ENCODE measurements around the gene INO80E.

The INO80E gene

GRCh38 chr16:29961127-29961478 is 34.9 kb upstream of the INO80E start:
- TF ChIP-seq CTCF (IDR thresholded peaks at IDR 0.05; ENCODE audit: low read depth, low read length): no peak
- TF ChIP-seq EZH2phosphoT487 (IDR thresholded peaks at IDR 0.05; ENCODE audit: low read depth): no peak

GRCh38 chr16:29961479-29962343 is 34.3 kb upstream of the INO80E start, which contains the start of gene TMEM219:
Gene TMEM219 (plus strand): TSS chr16:29962079. CDS start chr16:29963144, 1,065 bp downstream.
- TF ChIP-seq EZH2phosphoT487 (IDR thresholded peaks at IDR 0.05; ENCODE audit: low read depth) (no peak), CTCF (IDR thresholded peaks at IDR 0.05; ENCODE audit: low read depth, low read length) (0 out of 2 replicates have a peak, but pooled peaks have one; percentile 5)
- Histone ChIP-seq H3K36me3 (replicated peaks; ENCODE audit: low read depth, low read length) (no peaks in the 10 kb centered on the region), H3K27ac (ENCODE audit: low read length) (no peak within 1 kb of the TSS), H3K4me3 (ENCODE audit: low read length) (peak within 1 kb of the TSS; percentile 88), H3K4me2 (ENCODE audit: low read length) (peak within 1 kb of the TSS; percentile 98), H4K20me1 (ENCODE audit: insufficient read depth, low read length) (no peaks in the 10 kb centered on the region), H2AFZ (ENCODE audit: low read depth, low read length) (peak within 1 kb of the TSS; percentile 96), H3K9me3 (ENCODE audit: insufficient read depth, low read length) (no peaks in the 10 kb centered on the region), H3K79me2 (ENCODE audit: low read length) (no peaks in the 10 kb centered on the region), H3K4me1 (ENCODE audit: low read length) (peaks cover 11% of the 10 kb centered on the region), H3K9ac (ENCODE audit: low read length) (peak within 1 kb of the TSS; percentile 73), H3K27me3 (ENCODE audit: low read depth, low read length) (no peaks in the 10 kb centered on the region)

More at GRCh38 chr16:29961127-29961478, 34.9 kb upstream of the INO80E start:
- Histone ChIP-seq H3K9me3 (ENCODE audit: insufficient read depth, low read length) (no peaks in the 10 kb centered on the region), H3K27me3 (ENCODE audit: low read depth, low read length) (no peaks in the 10 kb centered on the region), H3K9ac (ENCODE audit: low read length) (peak overlapping the region; percentile 73), H3K4me3 (ENCODE audit: low read length) (peak overlapping the region; percentile 88), H3K36me3 (replicated peaks; ENCODE audit: low read depth, low read length) (no peaks in the 10 kb centered on the region), H3K4me2 (ENCODE audit: low read length) (peak overlapping the region; percentile 98), H3K79me2 (ENCODE audit: low read length) (no peaks in the 10 kb centered on the region), H2AFZ (ENCODE audit: low read depth, low read length) (peak overlapping the region; percentile 96), H3K27ac (ENCODE audit: low read length) (no peak overlapping the region), H4K20me1 (ENCODE audit: insufficient read depth, low read length) (no peaks in the 10 kb centered on the region), H3K4me1 (ENCODE audit: low read length) (peaks cover 11% of the 10 kb centered on the region)

GRCh38 chr16:29962344-29962994 is 33.6 kb upstream of the INO80E start:
- Histone ChIP-seq H3K27ac (ENCODE audit: low read length) (no peak overlapping the region), H3K9me3 (ENCODE audit: insufficient read depth, low read length) (no peaks in the 10 kb centered on the region), H3K4me1 (ENCODE audit: low read length) (peaks cover 11% of the 10 kb centered on the region), H2AFZ (ENCODE audit: low read depth, low read length) (peak overlapping the region; percentile 18), H3K4me2 (ENCODE audit: low read length) (peak overlapping the region; percentile 97), H3K9ac (ENCODE audit: low read length) (peak overlapping the region; percentile 69), H3K27me3 (ENCODE audit: low read depth, low read length) (no peaks in the 10 kb centered on the region), H4K20me1 (ENCODE audit: insufficient read depth, low read length) (no peaks in the 10 kb centered on the region), H3K36me3 (replicated peaks; ENCODE audit: low read depth, low read length) (no peaks in the 10 kb centered on the region), H3K79me2 (ENCODE audit: low read length) (no peaks in the 10 kb centered on the region), H3K4me3 (ENCODE audit: low read length) (peak overlapping the region; percentile 88)
- no peak for TF ChIP-seq CTCF (IDR thresholded peaks at IDR 0.05; ENCODE audit: low read depth, low read length)

All from OCI-LY3 (cell line).